ENCODE measurements around the gene LRRC32.

The LRRC32 gene

DNA sequence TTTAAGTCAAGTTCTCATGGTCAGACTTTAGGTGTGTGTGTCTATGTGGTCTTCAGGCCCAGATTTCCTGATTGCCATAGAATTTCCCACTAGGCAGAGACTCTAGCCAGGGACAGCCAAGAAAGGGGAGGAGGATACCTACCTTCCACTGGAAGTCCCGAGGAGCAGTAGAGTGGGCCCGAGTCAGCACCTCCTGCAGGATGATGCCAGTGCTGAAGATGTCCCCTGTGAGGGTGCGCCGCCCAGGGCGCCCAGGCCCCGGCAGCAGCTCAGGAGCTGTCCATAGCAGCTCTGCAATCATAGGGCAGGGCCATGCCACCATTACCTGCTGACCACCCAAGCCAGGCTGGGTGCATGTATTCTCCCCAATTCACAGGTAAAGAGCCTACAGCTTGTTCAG is 41.6 kb upstream of the LRRC32 start:
- no peak for ATAC-seq
- TF ChIP-seq RARB (CRISPR knock-in tag; IDR thresholded peaks at IDR 0.05) (no peak), BACH2 (CRISPR knock-in tag; IDR thresholded peaks at IDR 0.05; ENCODE audit: borderline replicate concordance) (no peak), OSR1 (CRISPR knock-in tag; IDR thresholded peaks at IDR 0.05) (no peak), ZNF70 (CRISPR knock-in tag; IDR thresholded peaks at IDR 0.05) (no peak), ZNF8 (CRISPR knock-in tag; IDR thresholded peaks at IDR 0.05) (no peak), ISL1 (CRISPR knock-in tag; IDR thresholded peaks at IDR 0.05) (no peak), ZNF565 (CRISPR knock-in tag; conservative IDR thresholded peaks at IDR 0.05; ENCODE audit: low read depth) (no peak), GLIS3 (CRISPR knock-in tag; IDR thresholded peaks at IDR 0.05) (no peak), TCF4 (CRISPR knock-in tag; IDR thresholded peaks at IDR 0.05; ENCODE audit: borderline replicate concordance) (no peak)
- TF ChIP-seq, protein P1, sequence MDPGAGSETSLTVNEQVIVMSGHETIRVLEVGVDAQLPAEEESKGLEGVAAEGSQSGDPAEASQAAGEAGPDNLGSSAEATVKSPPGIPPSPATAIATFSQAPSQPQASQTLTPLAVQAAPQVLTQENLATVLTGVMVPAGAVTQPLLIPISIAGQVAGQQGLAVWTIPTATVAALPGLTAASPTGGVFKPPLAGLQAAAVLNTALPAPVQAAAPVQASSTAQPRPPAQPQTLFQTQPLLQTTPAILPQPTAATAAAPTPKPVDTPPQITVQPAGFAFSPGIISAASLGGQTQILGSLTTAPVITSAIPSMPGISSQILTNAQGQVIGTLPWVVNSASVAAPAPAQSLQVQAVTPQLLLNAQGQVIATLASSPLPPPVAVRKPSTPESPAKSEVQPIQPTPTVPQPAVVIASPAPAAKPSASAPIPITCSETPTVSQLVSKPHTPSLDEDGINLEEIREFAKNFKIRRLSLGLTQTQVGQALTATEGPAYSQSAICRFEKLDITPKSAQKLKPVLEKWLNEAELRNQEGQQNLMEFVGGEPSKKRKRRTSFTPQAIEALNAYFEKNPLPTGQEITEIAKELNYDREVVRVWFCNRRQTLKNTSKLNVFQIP (CRISPR knock-in tag; IDR thresholded peaks at IDR 0.05; ENCODE audit: borderline replicate concordance, low read depth) = no peak

GRCh38 chr11:76709756-76710155 is 39.2 kb upstream of the LRRC32 start:
- TF ChIP-seq TCF4 (CRISPR knock-in tag; IDR thresholded peaks at IDR 0.05; ENCODE audit: borderline replicate concordance) (no peak), ZFP3 (CRISPR knock-in tag; IDR thresholded peaks at IDR 0.05) (no peak), ESRRG (CRISPR knock-in tag; IDR thresholded peaks at IDR 0.05) (no peak), ZFP30 (CRISPR knock-in tag; IDR thresholded peaks at IDR 0.05) (no peak), ZNF565 (CRISPR knock-in tag; conservative IDR thresholded peaks at IDR 0.05; ENCODE audit: low read depth) (no peak), ARNTL (CRISPR knock-in tag; IDR thresholded peaks at IDR 0.05; ENCODE audit: borderline replicate concordance, low read depth) (no peak), PPARA (CRISPR knock-in tag; IDR thresholded peaks at IDR 0.05; ENCODE audit: borderline replicate concordance) (no peak), ZNF8 (CRISPR knock-in tag; IDR thresholded peaks at IDR 0.05) (no peak), ZNF70 (CRISPR knock-in tag; IDR thresholded peaks at IDR 0.05) (no peak), TSHZ2 (CRISPR knock-in tag; IDR thresholded peaks at IDR 0.05) (no peak), RARB (CRISPR knock-in tag; IDR thresholded peaks at IDR 0.05) (no peak), BACH2 (CRISPR knock-in tag; IDR thresholded peaks at IDR 0.05; ENCODE audit: borderline replicate concordance) (no peak)

GRCh38 chr11:76708972-76709660 is 38.6 kb upstream of the LRRC32 start:
- TF ChIP-seq OSR1 (CRISPR knock-in tag; IDR thresholded peaks at IDR 0.05) = no peak
- TF ChIP-seq, protein P1 (CRISPR knock-in tag; IDR thresholded peaks at IDR 0.05; ENCODE audit: borderline replicate concordance, low read depth) = no peak
- ATAC-seq = no peak

More at GRCh38 chr11:76709756-76710155, 39.2 kb upstream of the LRRC32 start:
- no peak for ATAC-seq

DNA sequence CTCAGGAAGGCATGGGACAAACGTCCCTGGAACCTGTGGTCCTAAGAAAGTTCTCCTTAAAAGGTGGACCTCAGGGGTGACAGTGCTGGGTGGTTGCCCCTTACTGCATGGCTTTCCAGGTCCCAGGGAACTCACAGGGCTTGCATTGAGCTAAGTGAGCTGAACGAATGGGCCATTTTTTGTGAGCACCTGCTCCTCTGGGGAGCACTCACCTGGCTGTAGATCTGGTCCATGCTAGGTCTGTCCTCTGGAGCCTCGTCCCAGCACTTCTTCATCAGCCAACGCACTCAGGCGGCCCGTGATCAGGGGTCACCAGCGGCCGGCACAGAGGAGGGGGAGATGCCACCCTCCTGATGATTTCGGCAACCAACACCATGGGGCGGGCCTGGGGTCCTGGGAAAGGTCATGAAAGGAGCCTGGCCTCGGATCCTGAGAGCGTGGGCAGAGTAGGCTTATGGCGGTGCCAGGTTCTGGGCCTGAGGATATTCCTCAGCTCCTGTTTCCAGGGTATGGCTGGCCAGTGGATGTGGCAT is 36.8 kb upstream of the LRRC32 start:
- no peak for TF ChIP-seq ZFP3 (CRISPR knock-in tag; IDR thresholded peaks at IDR 0.05)
- no peak for TF ChIP-seq ESRRG (CRISPR knock-in tag; IDR thresholded peaks at IDR 0.05)
- no peak for TF ChIP-seq GLIS3 (CRISPR knock-in tag; IDR thresholded peaks at IDR 0.05)
- TF ChIP-seq, protein P2, sequence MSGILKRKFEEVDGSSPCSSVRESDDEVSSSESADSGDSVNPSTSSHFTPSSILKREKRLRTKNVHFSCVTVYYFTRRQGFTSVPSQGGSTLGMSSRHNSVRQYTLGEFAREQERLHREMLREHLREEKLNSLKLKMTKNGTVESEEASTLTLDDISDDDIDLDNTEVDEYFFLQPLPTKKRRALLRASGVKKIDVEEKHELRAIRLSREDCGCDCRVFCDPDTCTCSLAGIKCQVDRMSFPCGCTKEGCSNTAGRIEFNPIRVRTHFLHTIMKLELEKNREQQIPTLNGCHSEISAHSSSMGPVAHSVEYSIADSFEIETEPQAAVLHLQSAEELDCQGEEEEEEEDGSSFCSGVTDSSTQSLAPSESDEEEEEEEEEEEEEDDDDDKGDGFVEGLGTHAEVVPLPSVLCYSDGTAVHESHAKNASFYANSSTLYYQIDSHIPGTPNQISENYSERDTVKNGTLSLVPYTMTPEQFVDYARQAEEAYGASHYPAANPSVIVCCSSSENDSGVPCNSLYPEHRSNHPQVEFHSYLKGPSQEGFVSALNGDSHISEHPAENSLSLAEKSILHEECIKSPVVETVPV (CRISPR knock-in tag; IDR thresholded peaks at IDR 0.05) = no peak
- no peak for TF ChIP-seq SNAI2 (CRISPR knock-in tag; IDR thresholded peaks at IDR 0.05)
- TF ChIP-seq BACH2 (CRISPR knock-in tag; IDR thresholded peaks at IDR 0.05; ENCODE audit: borderline replicate concordance) = no peak
- TF ChIP-seq, protein P1 (CRISPR knock-in tag; IDR thresholded peaks at IDR 0.05; ENCODE audit: borderline replicate concordance, low read depth) = no peak
- ATAC-seq = no peak

All from SK-N-SH treated with all-trans-retinoic acid at 6 μM for 48 hours (cell line).